Uterus (tissue), 2 donors: ENCODE results near the gene PRSS33.

Experiments
- POLR2A ChIP-seq, 2 donors: fragments of 450-650 bp; IDR thresholded peaks; one replicate each; pipeline ENCODE4 v1.6.1; 2016; ENCODE audit warnings: antibody characterized with exemption in 2 of 2, mild to moderate bottlenecking in 1 of 2, moderate library complexity in 1 of 2
- TF ChIP-seq, protein P1 (sequence below), 4 experiments: fragments of 200-600 bp in 2 of 4; fragments of 450-650 bp in 2 of 4; sonication (generic) in 2 of 4; IDR thresholded peaks; one replicate each; pipeline ENCODE4 v1.5.1; 2016 to 2019; ENCODE audit warnings: antibody characterized with exemption in 4 of 4, mild to moderate bottlenecking in 2 of 4, moderate library complexity in 1 of 4

DNA sequence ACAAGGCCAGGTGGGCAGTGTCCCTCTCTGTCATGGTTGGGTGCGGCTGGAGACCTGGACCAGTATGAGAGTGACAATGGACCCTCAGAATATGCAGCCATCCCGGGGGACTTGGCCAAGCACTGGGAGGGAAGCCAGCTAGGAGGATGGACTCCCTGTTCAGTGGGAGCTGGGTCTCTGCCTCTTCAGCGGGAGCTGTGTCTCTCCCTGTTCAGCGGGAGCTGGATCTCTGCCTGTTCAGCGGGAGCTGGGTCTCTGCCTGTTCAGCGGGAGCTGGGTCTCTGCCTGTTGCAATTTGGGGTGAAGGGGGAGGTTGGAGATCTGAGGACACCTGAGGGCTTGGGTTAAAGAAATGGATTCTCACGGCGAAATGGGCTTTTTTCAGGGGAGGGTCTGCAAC, 3.8 kb upstream of the PRSS33 start:
- TF ChIP-seq, protein P1, sequence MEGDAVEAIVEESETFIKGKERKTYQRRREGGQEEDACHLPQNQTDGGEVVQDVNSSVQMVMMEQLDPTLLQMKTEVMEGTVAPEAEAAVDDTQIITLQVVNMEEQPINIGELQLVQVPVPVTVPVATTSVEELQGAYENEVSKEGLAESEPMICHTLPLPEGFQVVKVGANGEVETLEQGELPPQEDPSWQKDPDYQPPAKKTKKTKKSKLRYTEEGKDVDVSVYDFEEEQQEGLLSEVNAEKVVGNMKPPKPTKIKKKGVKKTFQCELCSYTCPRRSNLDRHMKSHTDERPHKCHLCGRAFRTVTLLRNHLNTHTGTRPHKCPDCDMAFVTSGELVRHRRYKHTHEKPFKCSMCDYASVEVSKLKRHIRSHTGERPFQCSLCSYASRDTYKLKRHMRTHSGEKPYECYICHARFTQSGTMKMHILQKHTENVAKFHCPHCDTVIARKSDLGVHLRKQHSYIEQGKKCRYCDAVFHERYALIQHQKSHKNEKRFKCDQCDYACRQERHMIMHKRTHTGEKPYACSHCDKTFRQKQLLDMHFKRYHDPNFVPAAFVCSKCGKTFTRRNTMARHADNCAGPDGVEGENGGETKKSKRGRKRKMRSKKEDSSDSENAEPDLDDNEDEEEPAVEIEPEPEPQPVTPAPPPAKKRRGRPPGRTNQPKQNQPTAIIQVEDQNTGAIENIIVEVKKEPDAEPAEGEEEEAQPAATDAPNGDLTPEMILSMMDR (IDR thresholded peaks at IDR 0.05): no peak
- no peak for TF ChIP-seq POLR2A (IDR thresholded peaks at IDR 0.05)
